CD14-positive monocyte (primary cell): ENCODE results near the gene IL1RL1. TPM values are rescaled to one million over a fixed set of nuclear protein-coding genes. Genes with fewer than 3 reads are reported as not detected.
A peak's percentile ranks its signal among the peaks of the same experiment; 100 is the strongest.

ENCODE experiments used
- DNase-seq, 3 donors: peaks; one replicate each; pipeline ENCODE4 v3.0.0-alpha.2; 2011 to 2022
- H2AFZ ChIP-seq: 2 replicates; pipeline ENCODE4 v1.6.0; 2012; ENCODE audit warnings: mild to moderate bottlenecking, low read depth, low read length, inconsistent platforms; ENCODE audit not compliant: insufficient read depth, poor library complexity, severe bottlenecking
- H3K27ac ChIP-seq, 2 donors: 1 replicate in 1 of 2; 2 replicates in 1 of 2; pipeline ENCODE4 v1.5.1; 2012 to 2013; ENCODE audit warnings: low read length in 2 of 2, control low read depth in 1 of 2, inconsistent platforms in 1 of 2, low read depth in 1 of 2, mild to moderate bottlenecking in 1 of 2
- H3K27me3 ChIP-seq, 2 donors: one replicate each; pipeline versions ENCODE4 v1.6.0 to v1.6.1; 2011 to 2013; ENCODE audit warnings: low read length in 2 of 2; ENCODE audit not compliant: control insufficient read depth in 2 of 2, insufficient read depth in 2 of 2
- H3K36me3 ChIP-seq, 2 donors: replicated peaks in 1 of 2; 1 replicate in 1 of 2; 2 replicates in 1 of 2; pipeline versions ENCODE4 v1.5.1 to v1.6.1; 2012 to 2013; ENCODE audit warnings: low read length in 2 of 2, control low read depth in 1 of 2, inconsistent platforms in 1 of 2, mild to moderate bottlenecking in 1 of 2; ENCODE audit not compliant: insufficient read depth in 2 of 2, control insufficient read depth in 1 of 2
- H3K4me1 ChIP-seq, 2 donors: 1 replicate in 1 of 2; 2 replicates in 1 of 2; pipeline versions ENCODE4 v1.5.1 to v1.6.1; 2012 to 2013; ENCODE audit warnings: low read length in 2 of 2, control low read depth in 1 of 2, inconsistent platforms in 1 of 2, mild to moderate bottlenecking in 1 of 2, moderate library complexity in 1 of 2; ENCODE audit not compliant: insufficient read depth in 2 of 2, control insufficient read depth in 1 of 2
- H3K4me2 ChIP-seq: replicated peaks from 2 replicates; pipeline ENCODE3; 2012; ENCODE audit warnings: low read length, moderate library complexity, mild to moderate bottlenecking; ENCODE audit not compliant: poor library complexity, severe bottlenecking; ENCODE audit errors: extremely low read depth
- H3K4me3 ChIP-seq, 3 experiments: fragments of 200-600 bp in 1 of 3; sonication (generic) in 1 of 3; replicated peaks in 1 of 3; 1 replicate in 2 of 3; 2 replicates in 1 of 3; pipeline ENCODE4 v1.5.1; 2011 to 2013; ENCODE audit warnings: low read length in 3 of 3, mild to moderate bottlenecking in 3 of 3, control low read depth in 2 of 3, low read depth in 2 of 3, inconsistent platforms in 1 of 3, moderate library complexity in 1 of 3
- H3K79me2 ChIP-seq: 2 replicates; pipeline ENCODE4 v1.6.0; 2012; ENCODE audit warnings: mild to moderate bottlenecking, control low read depth, inconsistent platforms, low read length, moderate library complexity; ENCODE audit not compliant: insufficient read depth
- H3K9ac ChIP-seq: 2 replicates; pipeline ENCODE4 v1.6.0; 2017; ENCODE audit warnings: low read length, mild to moderate bottlenecking; ENCODE audit not compliant: insufficient read depth, poor library complexity, severe bottlenecking
- H3K9me3 ChIP-seq, 2 donors: replicated peaks in 1 of 2; 1 replicate in 1 of 2; 2 replicates in 1 of 2; pipeline versions ENCODE4 v1.5.1 to v1.6.1; 2012 to 2013; ENCODE audit warnings: low read length in 2 of 2, control low read depth in 1 of 2; ENCODE audit not compliant: control insufficient read depth in 1 of 2, insufficient read depth in 1 of 2
- H4K20me1 ChIP-seq: 2 replicates; pipeline ENCODE4 v1.6.0; 2012; ENCODE audit warnings: mild to moderate bottlenecking, low read length, control low read depth, moderate library complexity; ENCODE audit not compliant: insufficient read depth
- H3K27ac Mint-ChIP-seq, 7 donors: one replicate each; pipeline ENCODE4 v1.8.0; 2020; ENCODE audit warnings: mild to moderate bottlenecking in 7 of 7, mixed read lengths in 7 of 7, moderate library complexity in 6 of 7, inconsistent platforms in 2 of 7
- H3K27me3 Mint-ChIP-seq, 3 donors: one replicate each; pipeline ENCODE4 v1.8.0; 2021 to 2022; ENCODE audit warnings: low read depth in 3 of 3, mild to moderate bottlenecking in 3 of 3, mixed read lengths in 3 of 3, moderate library complexity in 3 of 3, inconsistent platforms in 1 of 3
- H3K36me3 Mint-ChIP-seq, 2 donors: one replicate each; pipeline ENCODE4 v1.8.0; 2020; ENCODE audit warnings: mixed read lengths in 2 of 2, inconsistent platforms in 1 of 2, mild to moderate bottlenecking in 1 of 2
- H3K4me1 Mint-ChIP-seq: one replicate; pipeline ENCODE4 v1.8.0; 2020; ENCODE audit warnings: mild to moderate bottlenecking, mixed read lengths
- H3K4me3 Mint-ChIP-seq, 2 donors: one replicate each; pipeline ENCODE4 v1.8.0; 2020; ENCODE audit warnings: mild to moderate bottlenecking in 2 of 2, mixed read lengths in 2 of 2, moderate library complexity in 1 of 2
- H3K9me3 Mint-ChIP-seq, 7 donors: one replicate each; pipeline ENCODE4 v1.8.0; 2020 to 2022; ENCODE audit warnings: mixed read lengths in 7 of 7, mild to moderate bottlenecking in 6 of 7, moderate library complexity in 6 of 7, inconsistent platforms in 2 of 7
- WGBS: methylation state at CpG from one replicate; pipeline ENCODE4 v1.1.5; 2013; ENCODE audit warnings: missing lambda C conversion rate; ENCODE audit not compliant: insufficient coverage; 5-methylcytosine and 5-hydroxymethylcytosine counted together
- intact Hi-C, 2 donors: fragments of 100-400 bp; cut with micrococcal nuclease; formaldehyde crosslinking; loops; one replicate each; pipeline versions ENCODE4 v1.15.0 to v1.15.1; 2023
- polyA plus RNA-seq, 3 donors: library from polyadenylated mRNA; depleted of rRNA in 1 of 3; unstranded in 2 of 3; stranded (reverse) in 1 of 3; fragments of 300-500 nt in 2 of 3; fragments of >200 nt in 1 of 3; fragmentation: Illumina TruSeq in 2 of 3; gene quantifications; 1 replicate in 2 of 3; 2 replicates in 1 of 3; pipeline ENCODE4 v1.2.3, GENCODE V29; 2012 to 2021
- TF ChIP-seq, protein P1 (sequence below): fragments of 200-600 bp; IDR thresholded peaks from one replicate; pipeline ENCODE4 v1.8.0; 2022; ENCODE audit warnings: antibody characterized with exemption, mild to moderate bottlenecking

The IL1RL1 gene
- polyA plus RNA-seq, 3 donors, result not detected

DNA sequence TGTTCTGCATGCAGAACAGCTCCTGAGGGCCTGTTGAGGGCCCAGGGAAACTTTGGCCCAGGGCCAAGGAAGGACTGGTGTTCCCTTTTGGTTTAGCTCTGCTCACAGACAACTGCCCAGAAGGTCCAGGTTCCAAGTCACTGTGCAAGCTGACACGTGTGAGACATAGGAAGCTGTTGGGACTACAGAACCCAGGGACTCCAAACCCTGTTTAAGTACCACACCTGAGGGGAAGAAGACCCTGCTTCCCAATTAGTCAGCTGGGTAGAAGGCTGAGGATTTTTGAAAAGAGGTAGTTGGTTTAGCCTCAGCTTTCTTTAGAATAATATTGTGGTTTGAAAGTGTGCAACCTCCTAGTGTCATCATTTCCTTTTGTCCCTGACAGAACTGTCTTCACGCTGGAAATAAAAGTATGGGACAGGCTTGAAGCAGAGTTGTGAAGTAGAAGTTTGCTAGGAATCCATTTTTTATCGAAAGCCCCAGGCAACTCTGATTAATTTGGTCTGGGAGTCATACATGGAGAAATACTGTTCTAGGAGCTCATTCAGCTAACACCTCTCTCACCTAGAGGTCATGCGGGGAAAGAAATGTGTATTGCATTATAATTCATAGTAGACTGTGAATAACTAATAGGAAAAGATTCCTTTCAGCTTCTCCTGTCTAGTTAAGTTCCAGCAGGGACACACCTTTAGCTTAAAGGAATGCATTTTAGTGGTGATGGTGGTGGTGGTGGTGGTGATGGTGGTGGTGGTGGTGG, 19.9 kb upstream of the IL1RL1 start:
- Mint-ChIP-seq H3K4me1 (peaks cover 50% of the 10 kb centered on the region), H3K27ac (peak overlapping the region in 4 of 7 donors; percentile 22 to 70 (median 32)), H3K9me3 (peaks cover 0 to 8% (median 0%) of the 10 kb centered on the region in 7 donors), H3K36me3 (peaks cover 4 to 10% of the 10 kb centered on the region in 2 donors), H3K4me3 (peak overlapping the region in 1 of 2 donors; percentile 86), H3K27me3 (peaks cover 69 to 78% (median 75%) of the 10 kb centered on the region in 3 donors)
- Histone ChIP-seq H3K9ac (no peak overlapping the region), H3K36me3 (no peaks in the 10 kb centered on the region), H3K9me3 (no peaks in the 10 kb centered on the region), H3K4me3 (peak overlapping the region in 1 of 3 experiments; percentile 28), H3K4me2 (peak overlapping the region; percentile 39), H3K4me1 (peaks cover 47 to 53% of the 10 kb centered on the region in 2 donors), H3K79me2 (no peaks in the 10 kb centered on the region), H4K20me1 (peaks cover 6% of the 10 kb centered on the region), H3K27ac (no peak overlapping the region), H2AFZ (no peak overlapping the region), H3K27me3 (peaks cover 54 to 70% of the 10 kb centered on the region in 2 donors)
- WGBS, result no CpG with 5 or more reads among the region's 4 CpGs
- TF ChIP-seq, protein P1, sequence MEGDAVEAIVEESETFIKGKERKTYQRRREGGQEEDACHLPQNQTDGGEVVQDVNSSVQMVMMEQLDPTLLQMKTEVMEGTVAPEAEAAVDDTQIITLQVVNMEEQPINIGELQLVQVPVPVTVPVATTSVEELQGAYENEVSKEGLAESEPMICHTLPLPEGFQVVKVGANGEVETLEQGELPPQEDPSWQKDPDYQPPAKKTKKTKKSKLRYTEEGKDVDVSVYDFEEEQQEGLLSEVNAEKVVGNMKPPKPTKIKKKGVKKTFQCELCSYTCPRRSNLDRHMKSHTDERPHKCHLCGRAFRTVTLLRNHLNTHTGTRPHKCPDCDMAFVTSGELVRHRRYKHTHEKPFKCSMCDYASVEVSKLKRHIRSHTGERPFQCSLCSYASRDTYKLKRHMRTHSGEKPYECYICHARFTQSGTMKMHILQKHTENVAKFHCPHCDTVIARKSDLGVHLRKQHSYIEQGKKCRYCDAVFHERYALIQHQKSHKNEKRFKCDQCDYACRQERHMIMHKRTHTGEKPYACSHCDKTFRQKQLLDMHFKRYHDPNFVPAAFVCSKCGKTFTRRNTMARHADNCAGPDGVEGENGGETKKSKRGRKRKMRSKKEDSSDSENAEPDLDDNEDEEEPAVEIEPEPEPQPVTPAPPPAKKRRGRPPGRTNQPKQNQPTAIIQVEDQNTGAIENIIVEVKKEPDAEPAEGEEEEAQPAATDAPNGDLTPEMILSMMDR, result no peak
- intact Hi-C loops, result loop anchor here in 1 of 2 donors (5.0 kb wide), 1 partner anchor 34 kb away; no protein-coding TSS in a partner anchor
- peak; percentile 66 to 86 (median 70) for DNase-seq

GRCh38 chr2:102294802-102295489, 16.4 kb upstream of the IL1RL1 start:
- H3K4me2 ChIP-seq, result peak overlapping the region; percentile 37
- peaks cover 65 to 77% (median 72%) of the 10 kb centered on the region in 3 donors for H3K27me3 Mint-ChIP-seq
- H3K9ac ChIP-seq, result no peak overlapping the region
- no peaks in the 10 kb centered on the region for H3K79me2 ChIP-seq
- H3K4me1 Mint-ChIP-seq, result peaks cover 58% of the 10 kb centered on the region
- H3K36me3 Mint-ChIP-seq, result peaks cover 0 to 9% of the 10 kb centered on the region in 2 donors
- peaks cover 6% of the 10 kb centered on the region for H4K20me1 ChIP-seq
- peak overlapping the region in 1 of 2 donors; percentile 64 for H3K4me3 Mint-ChIP-seq
- peaks cover 63 to 73% of the 10 kb centered on the region in 2 donors for H3K27me3 ChIP-seq
- 100% methylated on average over 1 of the region's 3 CpGs for WGBS
- peaks cover 47 to 59% of the 10 kb centered on the region in 2 donors for H3K4me1 ChIP-seq
- H3K27ac ChIP-seq, result no peak overlapping the region
- H3K9me3 ChIP-seq, result no peaks in the 10 kb centered on the region
- peak overlapping the region in 1 of 3 experiments; percentile 26 for H3K4me3 ChIP-seq
- H3K27ac Mint-ChIP-seq, result peak overlapping the region in 3 of 7 donors; percentile 33 to 82 (median 80)
- intact Hi-C loops, result loop anchor here in 1 of 2 donors (5.0 kb wide), 1 partner anchor 38 kb away; no protein-coding TSS in a partner anchor
- TF ChIP-seq, protein P1, result no peak
- H3K9me3 Mint-ChIP-seq, result peaks cover 0 to 5% (median 0%) of the 10 kb centered on the region in 7 donors
- no peaks in the 10 kb centered on the region for H3K36me3 ChIP-seq
- H2AFZ ChIP-seq, result no peak overlapping the region
- DNase-seq, result peak in 1 of 3 donors; percentile 42
